ENCODE data around the gene KANSL1L.

Gene KANSL1L

GRCh38 chr2:210063306-210063705 lies 107.9 kb downstream of the KANSL1L start:
- DNase-seq (ENCODE audit: low spot score), result no peak

- no peak for DNase-seq (ENCODE audit: low spot score)
These were observed 115.4 kb downstream of the KANSL1L start for GRCh38 chr2:210055825-210056224.

DNA sequence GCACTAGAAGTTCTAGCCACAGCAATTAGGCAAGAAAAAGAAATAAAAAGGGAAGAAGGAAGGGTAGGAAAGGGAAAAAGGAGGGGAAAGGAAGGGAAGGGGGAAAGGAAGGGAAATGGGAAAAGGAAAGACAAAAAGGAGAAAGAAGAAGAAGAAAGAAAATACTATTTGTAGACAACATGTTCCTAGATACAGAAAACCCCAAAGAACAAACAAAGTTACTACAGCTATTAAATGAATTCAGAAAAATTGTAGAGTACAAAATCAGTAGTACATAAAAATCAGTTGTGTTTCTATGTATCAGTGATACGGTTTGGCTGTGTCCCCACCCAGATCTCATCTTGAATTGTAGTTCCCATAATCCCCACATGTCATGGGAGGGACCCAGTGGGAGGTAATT lies 116.5 kb downstream of the KANSL1L start:
- no peak for DNase-seq (ENCODE audit: low spot score)

GRCh38 chr2:210050885-210051284 lies 120.3 kb downstream of the KANSL1L start:
- DNase-seq (ENCODE audit: low spot score), result no peak

GRCh38 chr2:210049831-210050230 lies 121.4 kb downstream of the KANSL1L start:
- no peak for DNase-seq (ENCODE audit: low spot score)

DNA sequence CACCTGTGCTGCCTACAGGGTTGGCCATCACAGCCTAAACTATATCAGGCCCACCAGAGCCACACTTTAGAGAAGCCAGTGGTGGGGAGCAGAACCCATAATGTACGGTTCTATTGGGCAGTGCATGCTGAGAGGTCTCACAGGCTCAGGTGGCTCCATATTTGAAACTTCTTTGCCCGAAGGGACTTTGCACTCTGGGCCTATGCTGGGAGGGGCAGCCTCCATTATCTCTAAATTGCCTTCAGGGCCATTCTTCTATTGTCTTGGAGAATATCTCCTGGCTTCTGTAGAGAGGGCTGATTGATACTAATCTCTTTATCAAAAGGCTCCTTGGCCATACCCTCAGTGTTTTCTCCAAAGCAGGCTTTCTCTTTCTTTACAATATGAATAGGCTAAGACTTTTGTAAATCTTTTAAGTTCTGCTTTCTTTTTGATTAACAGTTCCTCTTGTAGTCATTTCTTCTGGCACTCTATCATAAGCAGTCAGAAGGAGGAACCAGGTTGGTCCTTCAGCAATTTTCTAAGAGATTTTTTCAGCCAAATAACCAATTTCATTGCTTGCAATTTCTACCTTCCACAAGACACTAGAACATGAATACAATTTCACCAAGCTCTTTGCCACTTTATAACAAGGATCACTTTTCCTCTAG lies 124.2 kb downstream of the KANSL1L start:
- no peak for DNase-seq (ENCODE audit: low spot score)

DNA sequence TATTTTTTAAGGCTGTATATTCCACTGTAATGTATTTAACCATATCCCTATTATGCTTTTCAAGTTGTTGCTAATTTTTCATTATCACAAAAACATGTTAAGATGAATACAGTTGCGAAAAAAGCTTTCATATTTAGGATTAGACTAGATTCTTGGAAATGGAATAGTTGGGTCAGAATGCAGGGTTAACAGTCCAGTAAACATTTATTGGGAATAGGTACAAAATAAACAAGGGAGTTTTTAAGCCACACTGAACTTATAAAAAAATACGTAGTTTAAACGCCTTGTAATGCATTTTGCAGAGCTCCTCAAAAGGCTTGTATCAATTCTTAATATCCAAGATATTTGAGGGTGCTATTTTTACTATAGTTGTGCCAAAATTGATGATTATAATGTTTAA lies 133.1 kb downstream of the KANSL1L start:
- no peak for DNase-seq (ENCODE audit: low spot score)

- DNase-seq (ENCODE audit: low spot score), result no peak
These were observed 135.5 kb downstream of the KANSL1L start for GRCh38 chr2:210035679-210036078.

DNA sequence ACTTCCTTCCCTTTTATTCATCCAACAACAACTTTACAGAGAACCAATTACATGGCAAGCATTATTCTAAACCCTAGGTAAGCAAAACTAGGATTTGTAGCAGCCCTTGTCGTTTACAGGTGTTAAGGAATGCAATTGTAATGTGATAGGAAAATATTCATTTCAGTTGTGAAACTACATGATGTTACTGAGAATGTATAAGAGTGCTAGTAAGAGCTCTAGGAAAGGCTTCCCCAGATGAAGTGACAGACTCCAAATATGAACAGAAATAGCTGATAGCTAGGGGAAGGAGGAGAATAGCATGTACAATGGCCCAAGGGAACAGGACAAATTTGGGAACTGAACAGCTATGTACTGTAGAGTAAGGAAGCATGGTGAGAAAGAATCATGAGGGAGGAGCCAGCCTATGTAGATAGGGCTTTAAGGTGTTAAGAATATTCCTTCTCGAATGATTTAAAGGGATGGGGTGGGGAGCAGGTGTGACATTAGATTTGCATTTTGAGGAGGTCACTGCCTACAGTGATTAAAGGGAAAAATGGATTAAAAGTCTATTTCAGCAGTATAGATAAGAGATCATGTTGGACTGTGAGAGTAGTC lies 137.0 kb downstream of the KANSL1L start:
- DNase-seq (ENCODE audit: low spot score), result no peak

DNA sequence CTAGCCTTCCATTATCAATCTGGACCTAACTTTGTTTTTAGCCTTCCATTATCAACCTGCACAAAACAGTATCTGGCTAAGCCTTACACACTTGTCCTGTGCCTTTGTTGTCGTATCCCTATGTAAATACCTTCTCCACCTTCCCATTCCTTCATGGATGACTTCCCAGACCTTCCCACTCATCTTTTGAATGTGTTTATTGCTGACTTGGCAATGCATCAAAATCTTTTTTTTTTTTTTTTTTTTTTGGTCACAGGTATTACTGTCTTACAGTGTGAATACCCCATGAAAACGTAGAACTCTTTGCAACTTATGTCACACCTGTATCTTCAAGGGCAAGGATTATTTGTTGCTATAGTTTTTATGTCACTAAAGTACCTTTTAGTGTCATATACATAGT lies 143.0 kb downstream of the KANSL1L start:
- peak; percentile 13 for DNase-seq (ENCODE audit: low spot score)

- no peak for DNase-seq (ENCODE audit: low spot score)
These were observed 143.6 kb downstream of the KANSL1L start for GRCh38 chr2:210027608-210028007.

DNA sequence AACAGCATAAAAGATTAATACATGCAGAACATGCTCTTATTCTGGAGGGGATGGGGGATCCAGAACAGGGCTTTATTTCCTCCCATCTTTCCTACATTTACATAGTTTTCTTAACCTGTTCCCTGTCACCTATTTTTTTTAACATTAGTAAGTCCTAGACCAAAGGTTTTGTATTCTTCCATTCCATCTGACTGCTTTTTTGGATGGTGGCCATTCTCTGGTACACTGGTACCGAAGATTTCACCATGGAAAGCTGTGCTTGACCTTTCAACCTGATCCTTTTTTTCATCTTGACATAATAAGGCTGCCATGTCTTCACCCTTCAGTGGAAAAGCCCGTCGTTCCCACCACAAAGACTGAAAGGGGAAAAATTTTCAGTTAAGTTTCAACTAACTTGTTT lies 148.4 kb downstream of the KANSL1L start:
- DNase-seq (ENCODE audit: low spot score), result no peak

- DNase-seq (ENCODE audit: low spot score), result no peak
These were observed 151.1 kb downstream of the KANSL1L start for GRCh38 chr2:210020138-210020537.

DNA sequence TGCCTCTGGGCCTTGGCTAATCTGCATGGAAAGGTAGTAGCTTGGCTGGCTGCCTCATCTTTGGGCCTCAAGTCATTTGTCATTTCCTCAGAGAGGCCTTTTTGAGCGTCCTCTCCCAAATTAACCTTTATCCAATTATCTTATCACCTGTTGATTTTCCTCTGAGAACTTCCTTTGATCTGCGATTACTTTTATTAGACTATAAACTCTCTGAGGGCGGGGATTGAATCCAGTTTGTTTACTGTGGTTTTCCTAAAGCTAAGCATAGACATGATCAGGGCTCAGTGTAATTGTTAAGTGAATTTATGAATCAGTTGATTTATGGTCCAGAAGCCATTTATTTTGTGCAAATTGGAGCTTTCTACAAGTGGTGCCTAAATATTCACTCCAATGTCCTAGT lies 161.3 kb downstream of the KANSL1L start:
- DNase-seq (ENCODE audit: low spot score), result no peak

GRCh38 chr2:210009126-210009525 lies 162.1 kb downstream of the KANSL1L start:
- no peak for DNase-seq (ENCODE audit: low spot score)

DNA sequence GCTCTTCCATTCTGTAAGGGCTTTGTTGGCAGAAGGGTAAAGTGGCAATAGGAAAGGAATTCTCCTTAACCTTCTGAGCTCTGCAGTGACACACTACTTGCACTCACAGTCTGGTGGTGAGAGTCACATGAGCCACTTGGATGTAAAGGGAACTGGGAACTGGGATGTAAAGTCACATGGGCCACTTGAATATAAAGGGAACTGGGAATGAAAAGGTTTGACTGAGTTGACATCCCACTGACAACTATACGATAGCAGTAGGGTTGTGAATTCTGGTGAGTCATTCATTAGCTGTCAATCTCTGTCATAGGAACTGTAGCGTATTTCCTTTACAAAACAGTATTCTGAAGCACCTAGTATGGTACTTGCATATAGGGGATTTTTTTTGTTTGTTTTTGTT lies 163.3 kb downstream of the KANSL1L start:
- DNase-seq (ENCODE audit: low spot score), result peak; percentile 8

DNA sequence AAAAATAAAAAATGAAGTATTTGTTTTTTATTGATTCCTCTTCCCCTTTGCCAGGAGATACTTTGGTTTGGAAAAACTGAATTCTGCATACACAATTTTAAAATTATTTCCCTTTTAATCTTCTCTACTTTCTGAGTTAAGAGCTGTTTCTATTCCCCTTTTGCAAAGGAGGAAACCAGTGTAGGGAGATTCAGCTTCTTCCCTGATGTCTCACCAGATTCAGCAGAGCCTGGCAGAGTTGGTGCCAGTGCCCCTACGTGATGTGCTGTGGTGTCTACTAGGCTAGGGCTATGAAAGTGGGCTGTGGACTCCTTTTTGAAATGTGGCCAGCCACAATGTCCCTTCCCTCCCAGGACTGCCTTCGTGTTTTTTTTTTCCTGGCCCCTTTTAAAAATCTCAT lies 166.3 kb downstream of the KANSL1L start:
- DNase-seq (ENCODE audit: low spot score), result peak; percentile 27

GRCh38 chr2:210003359-210003758 lies 167.8 kb downstream of the KANSL1L start:
- no peak for DNase-seq (ENCODE audit: low spot score)

DNA sequence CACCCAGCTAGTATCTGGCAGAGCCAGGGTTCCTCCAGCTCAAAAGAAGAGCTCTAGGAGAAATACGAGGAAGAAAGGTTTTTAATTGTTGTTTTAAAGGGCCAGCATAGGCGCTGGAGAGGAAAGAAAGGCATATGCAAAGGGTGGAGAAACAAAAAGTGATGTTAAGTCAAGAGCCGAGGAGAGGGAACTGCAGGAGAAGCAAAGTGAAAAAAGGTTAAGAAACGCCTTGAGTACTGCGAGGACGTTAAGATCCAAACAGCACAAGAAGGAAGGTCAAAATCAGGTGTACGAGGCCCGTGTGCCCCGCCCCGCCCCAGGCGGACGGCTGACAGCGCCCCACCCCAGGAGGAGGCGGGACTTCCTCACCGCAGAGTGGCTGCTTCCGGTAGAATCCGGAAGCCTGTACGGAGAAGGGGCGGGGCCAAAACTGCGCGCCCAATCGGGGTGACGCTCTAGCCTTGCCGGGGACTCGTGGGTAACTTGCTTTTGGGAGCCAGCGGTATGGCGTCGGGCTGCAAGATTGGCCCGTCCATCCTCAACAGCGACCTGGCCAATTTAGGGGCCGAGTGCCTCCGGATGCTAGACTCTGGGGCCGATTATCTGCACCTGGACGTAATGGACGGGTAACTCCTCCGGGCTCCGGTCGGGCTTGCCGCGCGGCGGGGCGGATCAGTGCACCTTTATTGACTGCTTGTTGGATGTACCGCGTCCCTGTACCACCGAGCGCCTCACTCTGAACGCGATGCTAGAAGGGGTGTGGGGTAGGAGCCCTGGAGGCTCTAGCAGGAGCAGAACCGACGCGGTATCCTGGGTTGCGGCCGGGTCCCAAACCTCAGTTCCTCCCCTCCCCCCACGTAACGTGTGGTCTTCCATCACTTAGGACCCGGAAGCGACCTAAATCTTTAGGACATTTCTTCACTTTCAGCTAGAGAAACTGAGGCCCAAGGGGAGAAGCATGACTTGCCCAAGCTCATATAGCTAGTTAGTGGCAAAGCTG lies 168.8 kb downstream of the KANSL1L start, which contains the start of gene RPE:
Gene RPE, plus strand, starts transcription at position 481 of the 1,000 bp plus-strand sequence. Its CDS starts 24 bp downstream, at position 505.
- DNase-seq (ENCODE audit: low spot score), result peak; percentile 95

DNA sequence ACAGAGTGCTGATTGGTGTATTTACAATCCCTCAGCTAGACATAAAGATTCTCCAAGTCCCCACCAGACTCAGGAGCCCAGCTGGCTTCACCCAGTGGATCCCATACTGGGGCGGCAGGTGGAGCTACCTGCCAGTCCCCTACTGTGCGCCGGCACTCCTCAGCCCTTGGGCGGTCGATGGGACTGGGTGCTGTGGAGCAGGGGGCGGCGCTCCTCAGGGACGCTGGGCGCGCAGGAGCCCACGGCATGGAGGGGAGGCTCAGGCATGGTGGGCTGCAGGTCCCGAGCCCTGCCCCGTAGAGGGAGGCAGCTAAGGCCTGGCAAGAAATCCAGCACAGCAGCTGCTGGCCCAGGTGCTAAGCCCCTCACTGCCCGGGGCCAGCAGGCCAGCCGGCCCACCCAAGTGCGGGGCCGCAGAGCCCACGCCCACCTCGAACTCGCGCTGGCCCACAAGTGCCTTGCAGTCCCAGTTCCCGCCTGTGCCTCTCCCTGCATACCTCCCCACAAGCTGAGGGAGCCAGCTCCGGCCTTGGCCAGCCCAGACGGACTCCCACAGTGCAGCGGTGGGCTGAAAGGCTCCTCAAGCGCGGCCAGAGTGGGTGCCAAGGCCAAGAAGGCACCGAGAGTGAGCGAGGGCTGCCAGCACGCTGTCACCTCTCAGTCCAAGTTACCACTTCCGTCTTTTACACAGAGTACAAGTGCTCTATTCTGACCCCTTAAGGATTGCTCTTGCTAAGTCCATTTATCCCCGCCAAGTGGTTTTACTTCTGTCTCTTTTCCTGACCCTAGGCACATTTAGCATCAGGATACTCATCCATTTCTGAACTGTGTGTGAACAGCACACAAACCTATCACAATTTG lies 170.5 kb downstream of the KANSL1L start:
- no peak for DNase-seq (ENCODE audit: low spot score)

- DNase-seq (ENCODE audit: low spot score), result no peak
These were observed 172.6 kb downstream of the KANSL1L start for GRCh38 chr2:209998596-209998995.

DNA sequence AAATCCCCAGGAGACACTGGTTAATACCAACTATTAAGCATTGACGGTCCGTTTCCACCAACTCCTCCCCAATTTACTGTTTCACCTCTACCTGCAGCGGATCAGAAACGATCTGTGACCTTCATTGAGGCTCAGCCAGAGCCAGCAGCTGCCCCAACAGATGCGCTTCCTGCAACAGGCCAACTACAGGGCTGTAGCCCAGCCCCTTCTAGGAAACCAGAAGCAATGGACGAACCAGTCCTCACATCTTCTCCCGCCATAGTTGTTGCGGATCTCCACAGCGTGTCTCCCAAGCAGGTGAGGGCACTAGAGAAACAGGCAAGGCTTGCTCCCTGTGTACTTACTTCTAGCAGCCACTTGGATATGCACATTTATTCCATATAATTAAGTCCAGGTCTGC lies 177.2 kb downstream of the KANSL1L start:
- no peak for DNase-seq (ENCODE audit: low spot score)
